Measurements from ENCODE around the gene NDUFS2. TPM values are rescaled to one million over a fixed set of nuclear protein-coding genes. Genes with fewer than 3 reads are reported as not detected.
A peak's percentile ranks its signal among the peaks of the same experiment; 100 is the strongest.

NDUFS2 gene
- total and polyA plus RNA-seq, 10 of the 15 experiments (the other 5 are each of a cell fraction or from before 2014, with no cell fraction given): 66.5 to 215 (median 148) TPM

GRCh38 chr1:161229896-161230295 is 27.7 kb downstream of the NDUFS2 start:
- intact Hi-C loops (cut with micrococcal nuclease; ENCODE audit: unreplicated experiment): loop anchor here (5.0 kb wide), 1 partner anchor 77 kb away; the partner anchor contains the start of gene MPZ

More at GRCh38 chr1:161229896-161230295, 27.7 kb downstream of the NDUFS2 start:
- Histone ChIP-seq H3K27ac (ENCODE audit: control insufficient read depth, insufficient read depth) (no peak overlapping the region), H3K9ac (ENCODE audit: control insufficient read depth, insufficient read depth, low read length) (no peak overlapping the region), H3K27me3 (replicated peaks in 1 of 2; ENCODE audit: control insufficient read depth in 2 of 2, insufficient read depth in 2 of 2, low read length in 1 of 2) (no peaks in the 10 kb centered on the region), H3K4me3 (no peak overlapping the region), H4K20me1 (ENCODE audit: control insufficient read depth, insufficient read depth) (no peaks in the 10 kb centered on the region), H3K9me3 (replicated peaks; ENCODE audit: control insufficient read depth, insufficient read depth, low read length) (no peaks in the 10 kb centered on the region), H3K4me2 (ENCODE audit: control insufficient read depth, insufficient read depth) (no peak overlapping the region), H3K36me3 (ENCODE audit: control insufficient read depth in 2 of 2, insufficient read depth in 2 of 2, low read length in 1 of 2) (peaks cover 3 to 4% of the 10 kb centered on the region in 2 experiments; a peak in 2 of 4 replicates), H3K4me1 (ENCODE audit: control insufficient read depth, insufficient read depth, low read length) (peaks cover 18% of the 10 kb centered on the region), H3K79me2 (ENCODE audit: control insufficient read depth, insufficient read depth, low read length) (peaks cover 10% of the 10 kb centered on the region), H2AFZ (ENCODE audit: control insufficient read depth, low read depth, low read length) (no peak overlapping the region)
- FAIRE-seq (no peak), ATAC-seq (no peak), DNase-seq (ENCODE audit: low read depth, low spot score) (no peak)
- no TSS peak for BruUV-seq (replicated peaks)
- in situ Hi-C loops (cut with MboI): loop anchor here (5.0 kb wide), 2 partner anchors 62 to 152 kb away; no protein-coding TSS in a partner anchor
- RAD21 ChIA-PET (ENCODE audit: unreplicated experiment): interaction anchor here (0.7 to 2.5 kb wide), 7 partner anchors 37 to 154 kb away, joined by 3 to 22 read pairs (median 4); no protein-coding TSS in a partner anchor
- WGBS (ENCODE audit: insufficient coverage, insufficient replicate concordance, low lambda C conversion rate, missing lambda C conversion rate): 57% methylated on average over 3 of the region's 3 CpGs
- CTCF ChIA-PET: interaction anchor here (0.6 to 17.1 kb wide), 13 partner anchors 9 to 807 kb away, joined by 3 to 385 read pairs (median 4); partner anchors contain the start of genes CFAP126, NDUFS2 and PPOX
- TF ChIP-seq ETV6 (conservative IDR thresholded peaks at IDR 0.05 in 1 of 2, IDR thresholded peaks at IDR 0.05 in 1 of 2; ENCODE audit: borderline replicate concordance in 1 of 2, low read depth in 1 of 2) (no peak), CTCF (IDR thresholded peaks at IDR 0.05 in 2 of 3, conservative IDR thresholded peaks at IDR 0.05 in 1 of 3; ENCODE audit: control insufficient read depth in 2 of 3, extremely low read depth in 1 of 3, insufficient read depth in 1 of 3, low read depth in 3 of 3, low read length in 3 of 3) (peak in 1 of 3 experiments; percentile 13; a peak in 1 of 6 replicates), RAD21 (IDR thresholded peaks at IDR 0.05; ENCODE audit: insufficient read depth, low read depth, low read length) (0 out of 2 replicates have a peak, but pooled peaks have one; percentile 3)
- POLR2A ChIA-PET: interaction anchor here (1.0 kb wide), 1 partner anchor 144 kb away, joined by 4 read pairs; no protein-coding TSS in a partner anchor
- SMC1A ChIA-PET (ENCODE audit: uncharacterized antibody, unreplicated experiment): interaction anchor here (1.0 to 6.3 kb wide), 8 partner anchors 11 to 152 kb away, joined by 3 to 62 read pairs (median 4); partner anchors contain the start of gene CFAP126
